Thoracic aorta endothelial cell (primary cell): ENCODE measurements around the gene FAM209A. TPM values are rescaled to one million over a fixed set of nuclear protein-coding genes. Genes with fewer than 3 reads are reported as not detected.

Experiments
- total RNA-seq: library from RNA; depleted of rRNA; stranded (reverse); fragments of >200 nt; gene quantifications from 2 replicates; pipeline ENCODE4 v1.2.3, GENCODE V29; 2012

The FAM209A gene
- total RNA-seq, result not detected in 2 replicates

GRCh38 chr20:56524444-56524843 is at the start of gene FAM209A:
TSS of gene FAM209A (plus strand) at chr20:56524744. CDS start at chr20:56524809, 65 bp downstream.

GRCh38 chr20:56532946-56533345 is 8.4 kb downstream of the FAM209A start, which contains the start of gene FAM209B:
TSS of gene FAM209B (plus strand) at chr20:56533246. CDS start at chr20:56533342, 96 bp downstream.

Other genes with a start within 250 kb of the FAM209A start
- 70.9 and 73.0 TPM in 2 replicates for gene FAM210B, start 165.8 kb upstream of the FAM209A start, total RNA-seq
- 50.0 and 90.5 TPM in 2 replicates for gene AURKA, start 132.5 kb upstream of the FAM209A start, total RNA-seq
- 44.7 and 54.3 TPM in 2 replicates for gene CSTF1, start 132.1 kb upstream of the FAM209A start, total RNA-seq
- gene CASS4, start 112.5 kb upstream of the FAM209A start, total RNA-seq, result under 0.01 TPM in 1 of 2 replicates, not detected in the other
- 64.0 and 64.7 TPM in 2 replicates for gene RTF2, start 56.1 kb upstream of the FAM209A start, total RNA-seq
- gene FAM209B, start 8.5 kb downstream of the FAM209A start, total RNA-seq, result not detected in 2 replicates
- gene TFAP2C, start 104.6 kb downstream of the FAM209A start, total RNA-seq, result not detected in 2 replicates